HG03460 (cell line): Measurements from ENCODE around the gene GPR180.
"Not testable (repeated sequence)": the region's sequence is repeated elsewhere in the genome, so short reads cannot be mapped to it uniquely, and the experiment has no call there.

Experiments used
- ATAC-seq: cut with Tn5 transposase; IDR thresholded peaks from one replicate; pipeline ENCODE4 v1.9.1; 2021; ENCODE audit not compliant: unreplicated experiment

Gene GPR180

DNA sequence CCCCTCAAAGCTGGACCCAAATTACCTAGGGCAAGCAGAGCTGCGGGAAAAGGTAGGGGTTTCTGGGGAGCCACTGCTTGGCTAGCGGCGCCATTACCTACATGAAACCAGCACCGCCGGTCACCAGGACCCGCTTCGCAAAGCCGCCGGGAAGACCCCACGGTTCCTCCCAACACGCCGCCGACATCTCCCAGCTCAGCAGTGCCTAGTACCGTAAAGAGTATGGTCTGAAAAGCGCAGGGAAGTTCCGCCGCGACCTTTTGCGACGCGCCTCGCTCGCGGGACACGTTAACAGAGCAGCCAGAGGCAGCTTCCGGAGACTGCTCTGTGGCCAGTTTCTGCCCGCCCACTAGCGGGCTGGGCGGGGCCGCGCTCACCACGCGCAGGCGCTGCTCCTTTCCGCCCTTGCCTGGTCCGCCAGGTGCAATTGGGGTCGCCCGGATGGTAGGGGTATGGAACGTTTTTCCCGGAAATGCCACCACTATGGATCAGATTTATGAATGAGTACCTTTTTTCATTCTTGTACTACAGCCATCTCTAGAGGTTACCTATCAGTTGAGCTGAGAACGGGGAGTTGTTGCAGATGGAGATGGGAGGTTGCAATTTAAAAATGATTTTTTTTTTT is 5.6 kb upstream of the GPR180 start, which contains the start of gene TGDS:
TGDS (minus strand) TSS at position 203 of the 625 bp plus-strand sequence; CDS start at position 187, 16 bp downstream.
- ATAC-seq = peak; percentile 96

DNA sequence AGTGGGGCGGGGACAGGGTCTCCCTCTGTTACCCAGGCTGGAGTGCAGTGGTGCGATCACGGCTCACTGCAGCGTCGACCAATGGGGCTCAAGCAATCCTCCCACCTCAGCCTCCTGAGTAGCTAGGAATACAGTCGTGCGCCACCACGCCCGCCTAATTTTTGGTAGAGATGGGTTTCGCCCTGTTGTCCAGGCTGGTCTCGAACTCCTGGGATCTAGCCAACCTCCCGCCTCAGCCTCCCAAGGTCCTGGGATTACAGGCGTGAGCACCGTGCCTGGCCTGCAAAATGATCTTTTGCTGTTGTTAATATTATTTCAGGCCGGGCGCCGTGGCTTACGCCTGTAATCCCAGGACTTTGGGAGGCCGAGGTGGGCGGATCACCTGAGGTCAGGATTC is 5.1 kb upstream of the GPR180 start:
- no peak for ATAC-seq

DNA sequence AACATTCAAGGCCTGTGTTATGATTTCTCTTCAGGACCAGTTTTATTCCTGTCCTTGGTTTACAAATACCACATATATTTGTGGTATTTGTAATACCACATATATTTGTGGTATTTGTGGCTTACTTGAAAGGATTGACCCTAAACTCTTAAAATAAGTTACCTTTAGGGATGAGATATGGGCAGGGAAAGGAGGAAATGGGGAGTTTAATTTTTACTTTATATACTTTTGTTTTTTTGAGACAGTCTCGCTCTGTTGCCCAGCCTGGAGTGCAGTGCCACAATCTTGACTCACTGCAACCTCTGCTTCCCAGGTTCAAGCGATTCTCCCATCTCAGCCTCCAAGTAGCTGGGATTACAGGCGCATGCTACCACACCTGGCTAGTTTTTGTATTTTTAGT is 3.4 kb upstream of the GPR180 start:
- ATAC-seq = no peak

DNA sequence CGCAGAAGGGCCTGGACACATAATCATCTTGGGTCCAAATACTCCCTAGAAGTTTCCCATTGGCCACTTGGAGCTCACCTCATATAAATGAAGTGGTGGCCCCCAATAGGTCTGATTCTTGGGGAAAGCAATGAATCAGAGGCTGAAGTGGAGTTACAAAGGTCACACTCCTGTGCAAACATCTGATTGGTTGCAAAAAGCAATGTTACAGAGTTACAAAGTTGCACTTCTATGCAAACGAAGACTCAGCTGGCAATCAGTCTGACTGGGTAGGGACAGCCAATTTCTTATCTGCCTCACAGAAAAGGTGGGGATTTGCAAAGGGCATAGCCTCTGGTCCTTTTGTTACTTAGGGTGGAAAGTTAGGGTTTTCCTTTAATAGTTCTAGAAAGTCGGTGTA is 1.8 kb upstream of the GPR180 start:
- no peak for ATAC-seq

DNA sequence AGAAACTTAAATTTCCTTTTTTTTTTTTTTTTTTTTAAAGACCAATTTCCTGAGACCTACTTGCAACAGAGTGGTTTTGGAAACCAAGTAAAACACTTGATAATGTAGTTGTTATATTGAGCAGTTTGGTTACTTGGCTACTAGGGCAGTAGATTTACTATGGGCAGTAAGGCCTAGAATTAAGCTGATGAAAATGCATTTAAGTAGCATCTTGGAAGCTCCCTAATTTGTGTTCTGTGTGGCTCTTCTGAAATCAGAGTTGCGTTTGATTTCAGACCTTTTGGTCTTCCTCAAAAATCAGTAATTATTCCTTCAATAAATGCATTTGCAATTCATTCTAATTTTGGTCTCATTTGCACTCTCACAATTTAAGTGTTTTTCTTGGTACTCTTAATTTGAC is 810 bp downstream of the GPR180 start:
- ATAC-seq = no peak

DNA sequence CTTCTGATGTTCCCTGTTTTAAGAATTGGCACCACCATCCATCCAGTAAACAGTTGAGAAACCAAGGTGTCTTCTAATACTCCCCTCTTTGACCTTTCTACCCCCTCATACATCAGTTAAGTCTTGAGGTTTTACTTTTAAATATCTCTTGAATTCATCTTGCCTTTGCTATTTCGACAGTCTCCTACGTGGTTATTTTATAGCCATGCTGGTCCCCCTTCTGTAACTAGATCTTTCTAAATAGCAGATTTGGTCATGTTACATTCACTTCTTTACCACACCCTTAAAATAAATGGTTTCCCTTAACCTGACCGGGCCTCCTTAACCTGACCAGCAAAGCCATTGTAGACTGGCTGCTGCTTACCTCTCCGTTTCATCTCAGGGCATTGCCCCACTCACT is 5.4 kb downstream of the GPR180 start:
- ATAC-seq = no peak

DNA sequence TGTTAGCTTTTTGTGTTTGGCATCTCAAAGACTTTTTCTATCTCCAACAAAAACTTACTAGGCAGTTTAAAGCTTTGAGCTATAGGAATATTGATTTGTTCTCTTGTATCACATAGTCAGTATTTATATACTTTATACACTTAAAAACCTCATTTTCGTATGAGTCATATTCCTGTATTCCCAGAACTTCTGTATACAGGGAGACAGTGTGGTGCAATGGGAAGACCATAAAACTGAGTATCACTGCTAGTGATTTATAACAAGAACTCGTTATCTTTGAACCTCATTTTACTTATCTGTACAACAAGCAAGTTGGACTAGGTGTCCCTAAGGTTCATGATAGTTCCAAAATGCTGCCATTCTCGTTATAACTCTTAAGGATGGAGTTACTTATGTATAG is 6.3 kb downstream of the GPR180 start:
- ATAC-seq = no peak

DNA sequence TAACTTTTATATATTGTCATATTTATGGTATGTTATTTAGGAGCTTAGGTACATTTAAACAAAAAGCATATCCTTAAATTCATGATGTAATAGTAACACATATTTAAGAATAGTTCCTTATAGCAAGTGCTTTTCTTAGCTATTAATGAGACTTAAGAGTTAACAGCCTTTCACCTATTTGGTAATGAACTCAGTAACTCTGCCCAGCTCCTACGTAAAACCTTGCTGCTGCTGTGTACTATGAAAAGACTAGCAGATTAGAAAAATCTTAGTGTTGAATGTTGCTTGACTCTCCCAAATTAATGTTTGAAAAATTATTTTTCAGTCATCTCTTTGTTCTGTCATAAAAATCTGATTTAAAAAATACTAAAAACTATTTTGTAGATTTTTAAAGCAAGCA is 6.9 kb downstream of the GPR180 start:
- no peak for ATAC-seq

DNA sequence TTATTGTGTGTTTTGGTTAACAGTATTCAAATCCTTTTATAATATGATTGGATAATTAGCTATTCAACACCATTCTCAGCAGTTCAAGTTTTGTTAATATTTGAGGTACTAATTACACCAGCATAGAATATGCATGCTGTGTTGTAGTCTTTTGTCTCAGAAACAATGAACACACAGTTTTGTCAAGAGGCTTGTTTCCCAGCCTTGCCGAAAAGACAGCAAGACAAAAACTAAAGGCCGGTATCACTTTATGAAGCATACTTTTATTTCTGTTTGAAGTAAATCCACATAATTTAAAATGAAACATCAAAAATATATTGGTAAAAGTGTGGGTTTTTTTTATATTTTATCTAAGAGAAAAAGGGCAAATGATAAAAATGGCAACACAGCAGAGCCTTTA is 7.5 kb downstream of the GPR180 start:
- ATAC-seq = no peak

DNA sequence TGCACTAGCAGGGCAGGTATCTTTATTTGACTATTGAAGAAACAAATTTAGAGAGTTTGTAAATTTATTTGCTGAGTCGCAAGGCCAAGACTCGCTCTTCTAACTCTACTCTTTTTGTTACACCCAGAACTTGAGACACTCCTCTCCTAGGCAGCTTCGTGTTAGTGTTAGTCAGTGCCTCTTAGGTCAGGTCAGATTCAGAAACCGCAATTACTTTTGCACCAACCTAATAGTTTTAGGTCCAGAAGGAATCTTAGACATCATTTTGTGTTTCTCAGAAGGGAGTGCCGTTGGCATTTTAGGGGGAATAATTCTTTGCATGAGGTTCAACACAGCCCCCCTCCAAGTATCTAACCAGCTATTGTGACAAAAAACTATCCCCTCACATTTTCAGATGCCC is 8.8 kb downstream of the GPR180 start:
- no peak for ATAC-seq

DNA sequence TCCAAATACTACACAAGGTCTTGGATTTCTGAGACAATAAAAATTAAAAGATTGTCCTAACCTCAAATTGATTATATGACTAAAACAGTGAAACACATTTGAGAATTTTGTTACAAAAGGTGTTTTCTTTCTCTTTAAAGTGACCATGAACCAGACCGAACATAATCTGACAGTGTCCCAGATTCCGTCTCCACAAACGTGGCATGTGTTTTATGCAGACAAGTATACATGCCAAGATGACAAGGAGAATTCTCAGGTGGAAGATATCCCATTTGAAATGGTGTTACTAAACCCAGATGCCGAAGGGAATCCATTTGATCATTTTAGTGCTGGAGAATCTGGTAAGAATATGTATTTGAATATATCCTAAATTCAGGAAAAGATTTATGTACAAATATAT is 10.4 kb downstream of the GPR180 start:
- no peak for ATAC-seq

DNA sequence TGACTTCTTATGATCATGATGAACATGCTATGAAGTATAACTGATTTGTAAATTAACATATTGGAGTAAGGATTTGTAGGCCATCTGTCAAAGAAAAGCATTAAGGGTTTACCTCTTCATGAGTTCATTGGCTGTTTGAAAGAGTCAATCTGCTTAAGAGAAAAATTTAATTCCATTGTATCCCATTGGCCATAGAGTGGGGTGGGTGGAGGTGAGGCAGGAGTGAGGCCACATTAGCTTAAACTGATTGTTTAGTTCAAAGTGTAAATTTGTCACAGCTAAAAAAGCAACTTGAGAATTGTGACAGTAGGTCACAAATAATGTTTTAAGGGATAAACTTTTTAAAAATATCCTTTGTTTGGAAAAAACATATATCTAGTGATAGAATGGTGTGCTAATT is 11.4 kb downstream of the GPR180 start:
- ATAC-seq = no peak

DNA sequence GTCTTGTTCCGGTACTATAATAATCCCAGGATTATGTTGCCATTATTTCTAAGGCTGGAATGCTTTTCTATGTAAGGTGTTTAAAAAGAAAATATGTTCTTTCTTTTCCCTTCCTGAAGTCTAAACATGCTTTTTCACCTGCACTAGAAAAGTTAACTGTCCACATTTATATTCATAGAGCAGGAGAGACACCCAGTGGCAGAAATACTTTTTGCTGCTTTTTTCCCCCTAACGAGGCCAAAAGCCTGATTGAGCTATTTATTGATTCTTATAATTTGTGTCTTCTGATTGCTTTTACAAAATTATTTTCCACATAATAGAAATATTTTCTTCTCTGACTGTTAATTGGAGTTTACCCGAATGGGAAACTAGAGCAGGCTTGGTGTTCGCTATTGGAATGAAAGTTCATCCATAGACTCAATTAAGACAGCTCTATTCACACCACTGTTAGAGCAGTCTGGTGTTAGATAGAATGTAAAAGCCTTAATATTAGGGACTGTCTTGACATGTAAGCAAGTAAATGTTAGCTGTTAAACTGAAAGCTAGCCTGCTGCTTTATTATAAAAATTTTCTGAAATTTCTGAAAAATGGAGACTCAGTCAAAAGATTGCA is 15.8 kb downstream of the GPR180 start:
- peak; percentile 52 for ATAC-seq

DNA sequence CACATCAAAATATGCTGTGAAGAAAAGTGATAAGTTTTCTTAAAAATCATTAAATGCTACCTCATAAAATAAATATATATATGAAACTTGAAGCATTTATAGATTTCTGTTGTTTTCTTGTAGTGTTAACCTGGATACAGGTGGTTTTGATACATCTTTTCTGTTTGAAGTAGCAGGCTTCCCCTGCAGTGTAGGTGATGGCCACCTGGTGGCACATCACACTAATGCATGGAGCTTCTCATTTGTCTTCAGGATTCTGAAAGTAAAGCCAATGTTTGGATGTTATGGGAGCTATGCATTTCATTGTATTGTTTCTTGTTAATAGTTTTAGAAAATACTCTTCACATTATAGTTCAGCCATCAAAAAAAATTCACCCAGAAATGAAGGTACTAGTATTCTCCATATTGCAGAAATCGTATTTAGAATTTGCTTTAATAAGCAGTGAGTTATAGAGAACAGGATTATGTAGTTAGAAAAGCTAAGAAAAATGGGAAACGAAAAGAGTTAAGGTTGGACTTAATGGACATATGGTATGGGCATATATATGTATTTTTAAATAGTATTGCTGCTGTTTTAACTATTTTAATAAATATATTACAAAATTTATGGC is 18.7 kb downstream of the GPR180 start:
- ATAC-seq = peak; percentile 78

DNA sequence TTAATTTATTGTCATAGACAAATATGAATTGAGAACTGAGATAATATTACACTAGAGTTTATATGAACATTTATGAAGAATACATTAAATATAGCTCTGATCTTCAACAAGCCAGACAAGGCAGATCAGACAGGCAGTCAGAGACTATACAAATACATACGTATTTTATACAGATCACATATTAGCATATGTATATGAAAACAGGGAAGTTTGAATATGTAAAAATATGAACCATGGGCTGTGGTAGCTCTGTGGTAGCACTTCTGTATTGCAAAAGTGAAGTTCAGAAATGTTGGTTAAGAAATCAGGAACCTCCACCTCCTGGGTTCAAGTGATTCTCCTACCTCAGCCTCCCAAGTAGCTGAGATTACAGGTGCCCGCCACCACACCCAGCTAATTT is 20.7 kb downstream of the GPR180 start:
- no peak for ATAC-seq

DNA sequence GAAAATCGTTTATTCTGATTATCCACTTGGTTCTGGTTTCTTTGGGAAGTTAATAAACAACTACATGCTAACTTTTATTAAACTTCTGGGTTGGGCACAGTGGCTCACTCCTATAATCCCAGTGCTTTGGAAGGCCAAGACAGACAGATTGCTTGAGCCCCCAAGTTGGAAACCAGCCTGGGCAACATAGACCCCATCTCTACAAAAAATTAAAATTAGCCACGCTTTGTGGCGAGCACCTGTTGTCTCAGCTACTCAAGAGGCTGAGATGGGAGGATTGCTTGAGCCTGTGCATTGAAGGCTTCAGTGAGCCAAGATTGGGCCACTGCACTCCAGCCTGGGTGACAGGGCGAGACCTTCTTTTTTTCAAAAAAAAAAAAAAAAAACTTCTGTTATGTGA is 21.7 kb downstream of the GPR180 start:
- ATAC-seq = no peak

DNA sequence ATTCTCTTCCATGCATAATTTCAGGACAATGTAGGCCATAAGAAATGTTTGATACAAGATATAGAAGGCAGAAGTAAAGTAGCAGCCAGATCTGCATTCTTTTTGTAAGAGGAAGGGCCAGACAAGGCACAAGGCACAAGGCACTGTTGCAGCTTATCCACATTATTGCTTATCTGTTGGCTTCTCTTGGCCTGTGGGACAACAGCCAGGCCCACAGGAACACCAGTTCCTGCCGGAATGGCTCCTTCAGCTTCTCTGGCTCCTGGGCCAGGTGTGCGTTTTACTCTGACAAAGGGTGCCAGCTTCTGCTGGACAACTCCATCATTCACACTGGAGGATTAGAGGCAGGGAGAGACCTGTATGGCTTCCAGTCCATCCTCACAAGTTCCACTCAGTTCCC is 29.2 kb downstream of the GPR180 start:
- ATAC-seq = no peak

DNA sequence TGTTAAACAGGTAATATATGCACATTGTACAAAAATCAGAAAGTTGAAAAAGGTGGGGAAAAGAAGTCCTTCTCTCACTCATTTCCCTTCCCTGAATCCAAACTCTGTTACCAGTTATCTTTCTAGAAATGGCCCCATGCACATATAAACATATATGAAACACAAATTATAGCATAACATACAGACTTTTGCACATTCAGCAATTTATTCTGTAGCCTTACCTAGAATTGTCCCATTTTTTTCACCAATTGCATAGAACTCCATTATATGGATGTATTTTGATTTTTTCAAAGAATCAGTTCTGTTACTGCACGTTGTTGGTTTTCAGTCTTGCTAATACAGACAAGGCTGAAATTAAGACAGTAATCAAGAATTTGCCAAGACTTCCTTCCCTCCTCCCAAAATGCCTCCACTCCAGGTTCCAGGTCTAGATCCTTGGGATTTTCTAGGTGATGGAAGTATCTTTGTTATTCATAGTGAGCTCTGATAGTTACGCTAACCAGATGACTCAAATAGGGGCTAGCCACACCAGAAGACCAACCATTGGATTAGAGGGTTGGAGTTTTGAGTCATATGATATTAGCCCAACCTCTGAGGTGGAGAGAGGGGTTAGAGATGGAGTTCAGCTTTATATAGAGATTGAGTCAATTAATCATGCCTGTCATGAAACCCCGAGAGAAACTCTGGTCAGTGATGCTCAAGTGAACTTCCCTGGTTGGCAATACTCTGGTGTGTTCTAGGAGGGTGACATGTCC is 30.7 kb downstream of the GPR180 start:
- ATAC-seq = no peak

DNA sequence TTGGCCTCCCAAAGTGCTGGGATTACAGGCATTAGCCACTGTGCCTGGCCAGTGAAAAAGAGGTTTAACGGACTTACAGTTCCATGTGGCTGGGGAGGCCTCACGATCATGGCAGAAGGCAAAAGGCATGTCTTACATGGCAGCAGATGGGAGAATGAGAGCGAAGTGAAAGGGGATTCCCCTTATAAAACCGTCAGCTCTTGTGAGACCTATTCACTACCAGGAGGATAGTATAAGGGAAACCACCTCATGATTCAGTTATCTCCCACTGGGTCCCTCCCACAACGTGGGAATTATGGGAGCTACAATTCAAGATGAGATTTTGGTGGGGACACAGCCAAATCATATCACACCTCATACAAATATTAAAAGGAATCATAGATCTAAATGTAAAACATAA is 34.4 kb downstream of the GPR180 start:
- ATAC-seq = not testable (repeated sequence)

DNA sequence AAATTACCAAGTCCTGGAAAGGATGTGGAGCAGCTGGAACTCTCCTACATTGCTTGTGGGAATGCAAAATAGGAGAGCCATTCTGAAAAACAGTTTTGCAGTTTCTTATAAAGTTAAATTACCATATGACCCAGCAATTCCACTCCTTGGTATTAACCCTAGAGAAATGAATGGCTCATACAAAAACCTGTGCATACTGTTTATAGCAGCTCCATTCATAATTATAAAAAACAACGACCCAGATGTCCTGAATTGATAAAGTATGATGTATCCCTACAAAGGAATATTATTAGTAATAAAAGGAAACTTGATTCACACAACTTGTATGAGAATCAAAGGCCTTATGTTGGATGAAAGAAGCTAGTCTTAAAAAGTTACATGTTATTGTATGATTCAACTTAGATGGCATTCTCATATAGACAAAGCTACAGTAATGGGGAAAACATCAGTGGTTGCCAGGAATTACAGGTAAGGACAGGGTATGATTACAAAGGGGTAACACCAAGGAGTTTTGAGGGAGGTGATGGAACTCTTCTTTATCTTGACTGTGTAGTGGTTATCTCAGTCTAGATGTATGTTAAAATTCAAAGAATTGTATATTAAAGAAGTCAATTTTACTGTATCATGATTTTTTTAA is 35.4 kb downstream of the GPR180 start:
- no peak for ATAC-seq

DNA sequence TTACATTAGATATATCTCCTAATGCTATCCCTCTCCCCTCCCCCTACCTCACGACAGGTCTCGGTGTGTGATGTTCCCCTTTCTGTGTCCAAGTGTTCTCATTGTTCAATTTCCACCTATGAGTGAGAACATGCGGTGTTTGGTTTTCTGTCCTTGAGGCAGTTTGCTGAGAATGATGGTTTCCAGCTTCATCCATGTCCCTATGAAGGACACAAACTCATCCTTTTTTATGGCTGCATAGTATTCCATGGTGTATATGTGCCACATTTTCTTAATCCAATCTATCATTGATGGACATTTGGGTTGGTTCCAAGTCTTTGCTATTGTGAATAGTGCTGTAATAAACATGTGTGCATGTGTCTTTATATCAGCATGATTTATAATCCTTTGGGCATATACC is 36.0 kb downstream of the GPR180 start:
- ATAC-seq = not testable (repeated sequence)
